ENCODE data around the gene RNF146. TPM values are rescaled to one million over a fixed set of nuclear protein-coding genes. Genes with fewer than 3 reads are reported as not detected.
A peak's percentile ranks its signal among the peaks of the same experiment; 100 is the strongest.

The RNF146 gene
- total and polyA plus RNA-seq, 2 of the 13 experiments (the other 11 are each of a cell fraction or from before 2014, with no cell fraction given), result 18.8 to 27.6 TPM

GRCh38 chr6:127266178-127266891, at the start of gene RNF146 (continued):
- TF ChIP-seq ZC3H13 (CRISPR knock-in tag; IDR thresholded peaks at IDR 0.05) (no peak), ZBTB20 (CRISPR knock-in tag; IDR thresholded peaks at IDR 0.05; ENCODE audit: borderline replicate concordance, low read depth) (no peak), THAP7 (CRISPR knock-in tag; IDR thresholded peaks at IDR 0.05) (no peak), NFE2L1 (CRISPR knock-in tag; IDR thresholded peaks at IDR 0.05; ENCODE audit: borderline replicate concordance) (no peak), ZNF883 (CRISPR knock-in tag; IDR thresholded peaks at IDR 0.05; ENCODE audit: not compliant biosample characterization) (no peak), ZSCAN20 (CRISPR knock-in tag; IDR thresholded peaks at IDR 0.05; ENCODE audit: borderline replicate concordance) (no peak), NR2C2 (CRISPR knock-in tag; IDR thresholded peaks at IDR 0.05; ENCODE audit: borderline replicate concordance) (no peak), CREB1 (IDR thresholded peaks at IDR 0.05) (peak; percentile 32; the same call in 1 of the 2 replicates), CREB1 (CRISPR knock-in tag; IDR thresholded peaks at IDR 0.05) (peak; percentile 51), CSRNP2 (CRISPR knock-in tag; conservative IDR thresholded peaks at IDR 0.05; ENCODE audit: low read depth) (no peak), HMG20B (CRISPR knock-in tag; conservative IDR thresholded peaks at IDR 0.05) (no peak), ZNF136 (CRISPR knock-in tag; IDR thresholded peaks at IDR 0.05; ENCODE audit: low read depth) (no peak), KDM5A (IDR thresholded peaks at IDR 0.05; ENCODE audit: borderline replicate concordance, low read length) (peak; percentile 91), HNRNPH1 (optimal IDR thresholded peaks at IDR 0.05; ENCODE audit: low read depth, low read length) (no peak), MTF2 (CRISPR knock-in tag; IDR thresholded peaks at IDR 0.05; ENCODE audit: borderline replicate concordance) (no peak), ZNF720 (CRISPR knock-in tag; IDR thresholded peaks at IDR 0.05) (no peak), AKAP8 (CRISPR knock-in tag; IDR thresholded peaks at IDR 0.05) (no peak), NR1H2 (CRISPR knock-in tag; IDR thresholded peaks at IDR 0.05; ENCODE audit: borderline replicate concordance, low read depth) (0 out of 2 replicates have a peak, but pooled peaks have one; percentile 3), MXD1 (CRISPR knock-in tag; IDR thresholded peaks at IDR 0.05) (no peak), ZNF275 (CRISPR knock-in tag; IDR thresholded peaks at IDR 0.05; ENCODE audit: borderline replicate concordance) (no peak), ZBTB8A (CRISPR knock-in tag; IDR thresholded peaks at IDR 0.05; ENCODE audit: borderline replicate concordance, low read depth) (no peak)
